MM.1S (cell line): Measurements from ENCODE around the gene ELP5.

Source experiments
- DNase-seq: peaks from one replicate; pipeline ENCODE4 v3.0.0-alpha.2; 2015
- H2AFZ ChIP-seq: fragments of 300-600 bp; sonication (generic); 2 replicates; pipeline ENCODE4 v1.6.0; 2016; ENCODE audit warnings: antibody characterized with exemption, low read length
- H3F3A ChIP-seq: fragments of 300-600 bp; sonication (generic); 2 replicates; pipeline ENCODE4 v1.6.1; 2016; ENCODE audit warnings: mild to moderate bottlenecking, antibody characterized with exemption, low read length, moderate library complexity, mixed read lengths; ENCODE audit not compliant: insufficient read depth
- H3K27ac ChIP-seq: fragments of 300-600 bp; sonication (generic); 2 replicates; pipeline ENCODE4 v1.5.1; 2016; ENCODE audit warnings: mild to moderate bottlenecking, low read length
- H3K27me3 ChIP-seq: fragments of 300-600 bp; sonication (generic); replicated peaks from 2 replicates; pipeline ENCODE4 v1.6.0; 2016; ENCODE audit warnings: low read length; ENCODE audit not compliant: insufficient read depth
- H3K36me3 ChIP-seq: fragments of 300-600 bp; sonication (generic); replicated peaks from 2 replicates; pipeline ENCODE4 v1.6.1; 2016; ENCODE audit warnings: mild to moderate bottlenecking, low read length, mixed read lengths; ENCODE audit not compliant: insufficient read depth
- H3K4me1 ChIP-seq: fragments of 300-600 bp; sonication (generic); 2 replicates; pipeline ENCODE4 v1.6.1; 2016; ENCODE audit warnings: low read length, mixed read lengths
- H3K4me2 ChIP-seq: fragments of 300-600 bp; sonication (generic); 2 replicates; pipeline ENCODE4 v1.6.0; 2016; ENCODE audit warnings: low read depth, low read length
- H3K4me3 ChIP-seq: fragments of 300-600 bp; sonication (generic); 2 replicates; pipeline ENCODE4 v1.5.1; 2016; ENCODE audit warnings: low read length, mixed read lengths
- H3K79me2 ChIP-seq: fragments of 300-600 bp; sonication (generic); 2 replicates; pipeline ENCODE4 v1.6.1; 2016; ENCODE audit warnings: mixed run types, low read length, mixed read lengths
- H3K9ac ChIP-seq: fragments of 300-600 bp; sonication (generic); 2 replicates; pipeline ENCODE4 v1.6.1; 2016; ENCODE audit warnings: low read length, mixed read lengths
- H3K9me2 ChIP-seq: fragments of 300-600 bp; sonication (generic); replicated peaks from 2 replicates; pipeline ENCODE4 v1.6.1; 2016; ENCODE audit warnings: mild to moderate bottlenecking, low read length, mixed read lengths; ENCODE audit not compliant: insufficient read depth
- H3K9me3 ChIP-seq: fragments of 300-600 bp; sonication (generic); replicated peaks from 2 replicates; pipeline ENCODE4 v1.6.1; 2016; ENCODE audit warnings: mild to moderate bottlenecking, low read length, mixed read lengths; ENCODE audit not compliant: insufficient read depth
- H4K20me1 ChIP-seq: fragments of 300-600 bp; sonication (generic); 2 replicates; pipeline ENCODE4 v1.6.1; 2016; ENCODE audit warnings: mild to moderate bottlenecking, low read length, moderate library complexity, mixed read lengths; ENCODE audit not compliant: insufficient read depth
- CTCF ChIP-seq: fragments of 300-600 bp; sonication (generic); IDR thresholded peaks from 2 replicates; pipeline ENCODE4 v1.5.1; 2016; ENCODE audit warnings: antibody characterized with exemption, low read length, mixed read lengths
- EZH2 ChIP-seq: fragments of 300-600 bp; sonication (generic); optimal IDR thresholded peaks from 2 replicates; pipeline ENCODE3; 2017; ENCODE audit warnings: low read depth, mild to moderate bottlenecking, antibody characterized with exemption, low read length, mixed read lengths
- EZH2phosphoT487 ChIP-seq: fragments of 300-600 bp; sonication (generic); IDR thresholded peaks from 2 replicates; pipeline ENCODE4 v1.6.1; 2018; ENCODE audit warnings: antibody characterized with exemption, low read length

Gene ELP5

GRCh38 chr17:7226721-7227710, 25.0 kb upstream of the ELP5 start:
- H3K4me1 ChIP-seq = no peaks in the 10 kb centered on the region
- H3K27ac ChIP-seq = no peak overlapping the region
- no peak overlapping the region for H2AFZ ChIP-seq
- H3K9me3 ChIP-seq = no peaks in the 10 kb centered on the region
- no peak for TF ChIP-seq CTCF
- no peak for TF ChIP-seq EZH2
- TF ChIP-seq EZH2phosphoT487 = no peak
- no peak overlapping the region for H3K9ac ChIP-seq
- H3K79me2 ChIP-seq = peaks cover 32% of the 10 kb centered on the region
- H4K20me1 ChIP-seq = no peaks in the 10 kb centered on the region
- no peaks in the 10 kb centered on the region for H3F3A ChIP-seq
- H3K9me2 ChIP-seq = no peaks in the 10 kb centered on the region
- 0 out of 2 replicates have a peak, but pooled peaks cover 6% of the 10 kb centered on the region for H3K36me3 ChIP-seq
- H3K4me3 ChIP-seq = no peak overlapping the region
- no peak overlapping the region for H3K4me2 ChIP-seq
- no peaks in the 10 kb centered on the region for H3K27me3 ChIP-seq
- DNase-seq = no peak

GRCh38 chr17:7228920-7229319, 23.1 kb upstream of the ELP5 start:
- TF ChIP-seq CTCF (no peak), EZH2 (no peak), EZH2phosphoT487 (no peak)
- Histone ChIP-seq H3K9me3 (no peaks in the 10 kb centered on the region), H3K9ac (no peak overlapping the region), H3K4me3 (no peak overlapping the region), H3K27ac (no peak overlapping the region), H3K4me1 (peaks cover 4% of the 10 kb centered on the region; the same call in 1 of the 2 replicates), H4K20me1 (no peaks in the 10 kb centered on the region), H3K36me3 (0 out of 2 replicates have a peak, but pooled peaks cover 1% of the 10 kb centered on the region), H2AFZ (no peak overlapping the region), H3K9me2 (no peaks in the 10 kb centered on the region), H3K79me2 (peaks cover 42% of the 10 kb centered on the region), H3F3A (no peaks in the 10 kb centered on the region), H3K4me2 (no peak overlapping the region), H3K27me3 (no peaks in the 10 kb centered on the region)
- DNase-seq = no peak

DNA sequence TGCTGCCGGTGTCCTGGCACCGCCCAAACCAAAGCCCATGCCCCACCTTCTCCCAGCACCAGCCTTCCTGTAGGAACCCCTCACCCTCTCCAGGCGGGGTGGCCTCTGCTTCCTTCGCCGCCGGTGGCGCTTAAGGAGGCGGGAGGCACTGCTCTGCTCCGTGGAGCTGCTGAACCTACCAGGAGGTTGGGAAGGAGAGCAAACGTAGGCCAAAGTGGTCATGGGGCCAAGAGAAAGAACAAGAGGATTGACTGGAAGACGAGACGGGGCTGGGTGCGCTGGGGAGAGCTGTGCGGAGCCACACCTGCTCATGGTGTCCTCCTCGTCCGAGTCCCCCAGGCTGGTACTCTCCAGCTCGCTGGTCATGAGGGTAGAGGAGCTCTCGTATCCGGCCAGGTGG, 22.5 kb upstream of the ELP5 start:
- Histone ChIP-seq H3K4me2 (no peak overlapping the region), H3K4me1 (peaks cover 4% of the 10 kb centered on the region; the same call in 1 of the 2 replicates), H3K9me2 (no peaks in the 10 kb centered on the region), H3K79me2 (peaks cover 45% of the 10 kb centered on the region), H3K27me3 (no peaks in the 10 kb centered on the region), H3K9me3 (no peaks in the 10 kb centered on the region), H2AFZ (no peak overlapping the region), H3K4me3 (no peak overlapping the region), H3K36me3 (no peaks in the 10 kb centered on the region), H3K27ac (no peak overlapping the region), H3K9ac (no peak overlapping the region), H4K20me1 (no peaks in the 10 kb centered on the region), H3F3A (0 out of 2 replicates have a peak, but pooled peaks cover under 1% of the 10 kb centered on the region)
- TF ChIP-seq EZH2phosphoT487 (no peak), CTCF (no peak), EZH2 (no peak)
- no peak for DNase-seq
